Adrenal gland (tissue), 5 donors: ENCODE results near the gene FRMD3.

Experiments
- POLR2A ChIP-seq, 2 donors: fragments of 450-650 bp; IDR thresholded peaks; one replicate each; pipeline ENCODE4 v1.6.1; 2017; ENCODE audit warnings: antibody characterized with exemption in 2 of 2, mild to moderate bottlenecking in 2 of 2, moderate library complexity in 1 of 2
- TF ChIP-seq, protein P1 (sequence below), 6 experiments: fragments of 450-650 bp in 4 of 6; fragments of 200-600 bp in 2 of 6; sonication (generic) in 1 of 6; IDR thresholded peaks; 1 replicate in 5 of 6; 2 replicates in 1 of 6; pipeline versions ENCODE4 v1.5.1 to v1.8.0; 2016 to 2021; ENCODE audit warnings: antibody characterized with exemption in 6 of 6, mild to moderate bottlenecking in 2 of 6, moderate library complexity in 1 of 6
- donor health status: DM: no; HTN: no; CAD: no.

DNA sequence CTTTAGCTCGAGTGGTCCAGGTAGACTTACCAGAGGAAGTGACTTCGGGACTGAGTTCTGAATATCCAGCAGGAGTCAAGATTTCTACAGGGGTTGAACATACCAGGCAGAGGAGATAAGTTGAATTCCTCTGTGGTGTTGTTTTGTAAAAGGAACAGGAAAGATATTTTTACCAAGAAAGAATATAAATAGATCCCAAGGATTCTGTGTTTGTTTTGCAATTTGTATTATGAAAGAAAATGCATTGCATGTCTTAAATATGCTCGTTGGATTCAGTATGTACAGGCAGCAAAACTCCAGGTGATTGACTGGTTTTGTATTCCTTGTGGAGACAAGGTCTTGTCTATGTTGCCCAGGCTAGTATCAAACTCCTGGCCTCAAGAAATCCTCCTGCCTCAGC, 197.8 kb downstream of the FRMD3 start:
- TF ChIP-seq, protein P1, sequence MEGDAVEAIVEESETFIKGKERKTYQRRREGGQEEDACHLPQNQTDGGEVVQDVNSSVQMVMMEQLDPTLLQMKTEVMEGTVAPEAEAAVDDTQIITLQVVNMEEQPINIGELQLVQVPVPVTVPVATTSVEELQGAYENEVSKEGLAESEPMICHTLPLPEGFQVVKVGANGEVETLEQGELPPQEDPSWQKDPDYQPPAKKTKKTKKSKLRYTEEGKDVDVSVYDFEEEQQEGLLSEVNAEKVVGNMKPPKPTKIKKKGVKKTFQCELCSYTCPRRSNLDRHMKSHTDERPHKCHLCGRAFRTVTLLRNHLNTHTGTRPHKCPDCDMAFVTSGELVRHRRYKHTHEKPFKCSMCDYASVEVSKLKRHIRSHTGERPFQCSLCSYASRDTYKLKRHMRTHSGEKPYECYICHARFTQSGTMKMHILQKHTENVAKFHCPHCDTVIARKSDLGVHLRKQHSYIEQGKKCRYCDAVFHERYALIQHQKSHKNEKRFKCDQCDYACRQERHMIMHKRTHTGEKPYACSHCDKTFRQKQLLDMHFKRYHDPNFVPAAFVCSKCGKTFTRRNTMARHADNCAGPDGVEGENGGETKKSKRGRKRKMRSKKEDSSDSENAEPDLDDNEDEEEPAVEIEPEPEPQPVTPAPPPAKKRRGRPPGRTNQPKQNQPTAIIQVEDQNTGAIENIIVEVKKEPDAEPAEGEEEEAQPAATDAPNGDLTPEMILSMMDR (IDR thresholded peaks at IDR 0.05): no peak
- no peak for TF ChIP-seq POLR2A (IDR thresholded peaks at IDR 0.05)
